Measurements from ENCODE around the gene IL6ST. TPM values are rescaled to one million over a fixed set of nuclear protein-coding genes. Genes with fewer than 3 reads are reported as not detected.

Gene IL6ST
- total and polyA plus RNA-seq, 2 donors from 2014 or later: 39.2 to 378 TPM

- DNase-seq (no peak), FAIRE-seq (no peak)
- Histone ChIP-seq H3K9ac (ENCODE audit: low read length in 3 of 3) (no peak overlapping the region), H3K4me3 (ENCODE audit: low read length in 3 of 3) (no peak overlapping the region), H3K27me3 (ENCODE audit: control insufficient read depth, insufficient read depth, low read length) (no peaks in the 10 kb centered on the region), H3K4me1 (ENCODE audit: control insufficient read depth in 2 of 3, insufficient read depth in 2 of 3, low read depth in 1 of 3, low read length in 3 of 3) (peaks cover 0 to 14% (median 6%) of the 10 kb centered on the region in 3 donors), H3K36me3 (ENCODE audit: control insufficient read depth in 2 of 3, insufficient read depth in 3 of 3, low read length in 3 of 3) (no peaks in the 10 kb centered on the region), H3K9me3 (ENCODE audit: control insufficient read depth in 2 of 3, insufficient read depth in 1 of 3, low read length in 3 of 3) (no peaks in the 10 kb centered on the region), H3K27ac (ENCODE audit: low read depth in 2 of 2, low read length in 2 of 2) (no peak overlapping the region)
- TF ChIP-seq CTCF (IDR thresholded peaks at IDR 0.05; ENCODE audit: borderline replicate concordance, extremely low read depth, insufficient read depth): no peak
- intact Hi-C loops (cut with DNase I): no loop called here
These were observed 30.0 kb upstream of the IL6ST start for GRCh38 chr5:56024810-56025150.

- Histone ChIP-seq H3K27me3 (ENCODE audit: control insufficient read depth, insufficient read depth, low read length) (no peaks in the 10 kb centered on the region), H3K9ac (ENCODE audit: low read length in 3 of 3) (no peak overlapping the region), H3K4me1 (ENCODE audit: control insufficient read depth in 2 of 3, insufficient read depth in 2 of 3, low read depth in 1 of 3, low read length in 3 of 3) (peaks cover 0 to 12% (median 2%) of the 10 kb centered on the region in 3 donors), H3K4me3 (ENCODE audit: low read length in 3 of 3) (no peak overlapping the region), H3K27ac (ENCODE audit: low read depth in 2 of 2, low read length in 2 of 2) (no peak overlapping the region), H3K9me3 (ENCODE audit: control insufficient read depth in 2 of 3, insufficient read depth in 1 of 3, low read length in 3 of 3) (no peaks in the 10 kb centered on the region), H3K36me3 (ENCODE audit: control insufficient read depth in 2 of 3, insufficient read depth in 3 of 3, low read length in 3 of 3) (no peaks in the 10 kb centered on the region)
- TF ChIP-seq CTCF (IDR thresholded peaks at IDR 0.05; ENCODE audit: borderline replicate concordance, extremely low read depth, insufficient read depth): no peak
- no peak for DNase-seq
- no peak for FAIRE-seq
- intact Hi-C loops (cut with DNase I): no loop called here
These were observed 28.5 kb upstream of the IL6ST start for GRCh38 chr5:56023296-56023695.

- Histone ChIP-seq H3K9ac (ENCODE audit: low read length in 3 of 3) (no peak overlapping the region), H3K27me3 (ENCODE audit: control insufficient read depth, insufficient read depth, low read length) (no peaks in the 10 kb centered on the region), H3K4me1 (ENCODE audit: control insufficient read depth in 2 of 3, insufficient read depth in 2 of 3, low read depth in 1 of 3, low read length in 3 of 3) (peaks cover 0 to 2% (median 0%) of the 10 kb centered on the region in 3 donors), H3K27ac (ENCODE audit: low read depth in 2 of 2, low read length in 2 of 2) (no peak overlapping the region), H3K4me3 (ENCODE audit: low read length in 3 of 3) (no peak overlapping the region), H3K9me3 (ENCODE audit: control insufficient read depth in 2 of 3, insufficient read depth in 1 of 3, low read length in 3 of 3) (no peaks in the 10 kb centered on the region), H3K36me3 (ENCODE audit: control insufficient read depth in 2 of 3, insufficient read depth in 3 of 3, low read length in 3 of 3) (no peaks in the 10 kb centered on the region)
- DNase-seq (peak in 2 of 5 donors; percentile 34 to 77), FAIRE-seq (no peak)
- intact Hi-C loops (cut with DNase I): no loop called here
- no peak for TF ChIP-seq CTCF (IDR thresholded peaks at IDR 0.05; ENCODE audit: borderline replicate concordance, extremely low read depth, insufficient read depth)
These were observed 24.8 kb upstream of the IL6ST start for GRCh38 chr5:56019306-56020272.

All from kidney (tissue), 14 donors.